Lower leg skin (tissue), 3 donors: Measurements from ENCODE around the gene DNLZ.

Experiments
- CTCF ChIP-seq, 3 donors: fragments of 450-650 bp; IDR thresholded peaks; one replicate each; pipeline ENCODE4 v1.5.1; 2016; ENCODE audit warnings: antibody characterized with exemption in 3 of 3, mild to moderate bottlenecking in 3 of 3, moderate library complexity in 2 of 3
- POLR2A ChIP-seq, 2 donors: fragments of 450-650 bp; IDR thresholded peaks; one replicate each; pipeline ENCODE4 v1.6.1; 2016 to 2017; ENCODE audit warnings: antibody characterized with exemption in 2 of 2, mild to moderate bottlenecking in 1 of 2, moderate library complexity in 1 of 2

- TF ChIP-seq CTCF (IDR thresholded peaks at IDR 0.05) (no peak), POLR2A (IDR thresholded peaks at IDR 0.05) (no peak)
Observed at GRCh38 chr9:136401173-136401922, 37.8 kb upstream of the DNLZ start.
